ENCODE data around the gene MLLT6. TPM values are rescaled to one million over a fixed set of nuclear protein-coding genes. Genes with fewer than 3 reads are reported as not detected.

The MLLT6 gene
- total RNA-seq, 6 experiments from 2014 or later = 26.5 to 31.5 (median 30.2) TPM

- peak; percentile 42 for DNase-seq
- Mint-ChIP-seq H3K4me3 (peak overlapping the region; percentile 96), H3K36me3 (ENCODE audit: low read depth) (peaks cover 7% of the 10 kb centered on the region; the same call in 1 of the 2 replicates), H3K27me3 (ENCODE audit: insufficient read depth) (peaks cover 6% of the 10 kb centered on the region), H3K9me3 (no peaks in the 10 kb centered on the region), H3K4me1 (ENCODE audit: low read depth) (peaks cover 45% of the 10 kb centered on the region), H3K27ac (peak overlapping the region; percentile 87)
- TF ChIP-seq, protein P1, sequence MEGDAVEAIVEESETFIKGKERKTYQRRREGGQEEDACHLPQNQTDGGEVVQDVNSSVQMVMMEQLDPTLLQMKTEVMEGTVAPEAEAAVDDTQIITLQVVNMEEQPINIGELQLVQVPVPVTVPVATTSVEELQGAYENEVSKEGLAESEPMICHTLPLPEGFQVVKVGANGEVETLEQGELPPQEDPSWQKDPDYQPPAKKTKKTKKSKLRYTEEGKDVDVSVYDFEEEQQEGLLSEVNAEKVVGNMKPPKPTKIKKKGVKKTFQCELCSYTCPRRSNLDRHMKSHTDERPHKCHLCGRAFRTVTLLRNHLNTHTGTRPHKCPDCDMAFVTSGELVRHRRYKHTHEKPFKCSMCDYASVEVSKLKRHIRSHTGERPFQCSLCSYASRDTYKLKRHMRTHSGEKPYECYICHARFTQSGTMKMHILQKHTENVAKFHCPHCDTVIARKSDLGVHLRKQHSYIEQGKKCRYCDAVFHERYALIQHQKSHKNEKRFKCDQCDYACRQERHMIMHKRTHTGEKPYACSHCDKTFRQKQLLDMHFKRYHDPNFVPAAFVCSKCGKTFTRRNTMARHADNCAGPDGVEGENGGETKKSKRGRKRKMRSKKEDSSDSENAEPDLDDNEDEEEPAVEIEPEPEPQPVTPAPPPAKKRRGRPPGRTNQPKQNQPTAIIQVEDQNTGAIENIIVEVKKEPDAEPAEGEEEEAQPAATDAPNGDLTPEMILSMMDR (IDR thresholded peaks at IDR 0.05) = no peak
These were observed 25.7 kb downstream of the MLLT6 start for GRCh38 chr17:38730526-38731379.

- TF ChIP-seq, protein P1 (IDR thresholded peaks at IDR 0.05) = no peak
- H3K4me3 Mint-ChIP-seq = peak overlapping the region; percentile 96
- peak overlapping the region; percentile 87 for H3K27ac Mint-ChIP-seq
- no peak for DNase-seq
- H3K27me3 Mint-ChIP-seq (ENCODE audit: insufficient read depth) = peaks cover 8% of the 10 kb centered on the region
- peaks cover 45% of the 10 kb centered on the region for H3K4me1 Mint-ChIP-seq (ENCODE audit: low read depth)
- H3K9me3 Mint-ChIP-seq = no peaks in the 10 kb centered on the region
- peaks cover 7% of the 10 kb centered on the region; the same call in 1 of the 2 replicates for H3K36me3 Mint-ChIP-seq (ENCODE audit: low read depth)
These were observed 26.6 kb downstream of the MLLT6 start for GRCh38 chr17:38731526-38732294.

GRCh38 chr17:38732376-38733281 is 27.6 kb downstream of the MLLT6 start:
- H3K4me3 Mint-ChIP-seq = no peak overlapping the region; the same call in 1 of the 2 replicates
- peaks cover 8% of the 10 kb centered on the region for H3K27me3 Mint-ChIP-seq (ENCODE audit: insufficient read depth)
- TF ChIP-seq, protein P1 (IDR thresholded peaks at IDR 0.05) = no peak
- peaks cover 44% of the 10 kb centered on the region for H3K4me1 Mint-ChIP-seq (ENCODE audit: low read depth)
- H3K27ac Mint-ChIP-seq = peak overlapping the region; percentile 87
- no peaks in the 10 kb centered on the region for H3K9me3 Mint-ChIP-seq
- no peak for DNase-seq
- peaks cover 7% of the 10 kb centered on the region; the same call in 1 of the 2 replicates for H3K36me3 Mint-ChIP-seq (ENCODE audit: low read depth)

- H3K4me1 Mint-ChIP-seq (ENCODE audit: low read depth) = peaks cover 37% of the 10 kb centered on the region
- H3K9me3 Mint-ChIP-seq = no peaks in the 10 kb centered on the region
- H3K27me3 Mint-ChIP-seq (ENCODE audit: insufficient read depth) = peaks cover 8% of the 10 kb centered on the region
- TF ChIP-seq, protein P1 (IDR thresholded peaks at IDR 0.05) = no peak
- H3K4me3 Mint-ChIP-seq = no peak overlapping the region
- H3K36me3 Mint-ChIP-seq (ENCODE audit: low read depth) = peaks cover 13% of the 10 kb centered on the region; the same call in 1 of the 2 replicates
- no peak for DNase-seq
- H3K27ac Mint-ChIP-seq = peak overlapping the region; percentile 46
These were observed 28.4 kb downstream of the MLLT6 start for GRCh38 chr17:38733282-38733981.

Measured in HFFc6 (cell line).